Erythroblast (primary cell): ENCODE measurements around the gene SETD3.

ENCODE experiments used
- GATA1 ChIP-seq: IDR thresholded peaks from 2 replicates; pipeline ENCODE4 v1.6.1; 2011; ENCODE audit warnings: low read depth, mild to moderate bottlenecking, control low read depth, low read length, moderate library complexity
- POLR2A ChIP-seq: IDR thresholded peaks from 2 replicates; pipeline ENCODE4 v1.6.1; 2011; ENCODE audit warnings: mild to moderate bottlenecking, low read length

GRCh38 chr14:99393059-99393655, 87.5 kb downstream of the SETD3 start:
- TF ChIP-seq POLR2A = no peak
- no peak for TF ChIP-seq GATA1
